Stimulated activated CD8-positive, alpha-beta memory T cell treated with anti-CD3 and anti-CD28 coated beads, Interleukin-4, amount 100 ng/mL, for 24 hours (primary cell): Measurements from ENCODE around the gene BTBD9.

Experiments
- DNase-seq: peaks from one replicate; pipeline ENCODE4 v3.0.0-alpha.2; 2020; ENCODE audit warnings: low read depth

Gene BTBD9

GRCh38 chr6:38507173-38507572 lies 132.6 kb downstream of the BTBD9 start:
- no peak for DNase-seq

- no peak for DNase-seq
Observed at GRCh38 chr6:38505826-38506225, 133.9 kb downstream of the BTBD9 start.

- no peak for DNase-seq
Observed at GRCh38 chr6:38504996-38505395, 134.7 kb downstream of the BTBD9 start.

- DNase-seq: no peak
Observed at GRCh38 chr6:38503960-38504682, 135.6 kb downstream of the BTBD9 start.

- DNase-seq: no peak
Observed at GRCh38 chr6:38503032-38503773, 136.5 kb downstream of the BTBD9 start.

GRCh38 chr6:38502423-38502822 lies 137.3 kb downstream of the BTBD9 start:
- no peak for DNase-seq

- no peak for DNase-seq
Observed at GRCh38 chr6:38501931-38502330, 137.8 kb downstream of the BTBD9 start.

GRCh38 chr6:38499529-38500096 lies 140.1 kb downstream of the BTBD9 start:
- DNase-seq: no peak

GRCh38 chr6:38498805-38499445 lies 140.8 kb downstream of the BTBD9 start:
- no peak for DNase-seq

- no peak for DNase-seq
Observed at GRCh38 chr6:38498085-38498484, 141.6 kb downstream of the BTBD9 start.

- DNase-seq: no peak
Observed at GRCh38 chr6:38497546-38497945, 142.2 kb downstream of the BTBD9 start.

GRCh38 chr6:38495922-38496635 lies 143.7 kb downstream of the BTBD9 start:
- DNase-seq: no peak

- no peak for DNase-seq
Observed at GRCh38 chr6:38495518-38495917, 144.2 kb downstream of the BTBD9 start.

- peak; percentile 66 for DNase-seq
Observed at GRCh38 chr6:38493931-38494547, 145.7 kb downstream of the BTBD9 start.

- no peak for DNase-seq
Observed at GRCh38 chr6:38492031-38492430, 147.7 kb downstream of the BTBD9 start.

GRCh38 chr6:38489951-38490350 lies 149.8 kb downstream of the BTBD9 start:
- DNase-seq: no peak

- no peak for DNase-seq
Observed at GRCh38 chr6:38487423-38487822, 152.3 kb downstream of the BTBD9 start.

GRCh38 chr6:38485488-38485887 lies 154.2 kb downstream of the BTBD9 start:
- no peak for DNase-seq

- DNase-seq: no peak
Observed at GRCh38 chr6:38484656-38485055, 155.1 kb downstream of the BTBD9 start.

- no peak for DNase-seq
Observed at GRCh38 chr6:38483526-38483925, 156.2 kb downstream of the BTBD9 start.

- DNase-seq: no peak
Observed at GRCh38 chr6:38482466-38482865, 157.3 kb downstream of the BTBD9 start.

GRCh38 chr6:38481851-38482250 lies 157.9 kb downstream of the BTBD9 start:
- DNase-seq: no peak
